Lower leg skin (tissue), 3 donors: ENCODE data around the gene DENND1A.

ENCODE experiments used
- POLR2A ChIP-seq, 2 donors: fragments of 450-650 bp; IDR thresholded peaks; one replicate each; pipeline ENCODE4 v1.6.1; 2016 to 2017; ENCODE audit warnings: antibody characterized with exemption in 2 of 2, mild to moderate bottlenecking in 1 of 2, moderate library complexity in 1 of 2
- TF ChIP-seq, protein P1 (sequence below), 3 donors: fragments of 450-650 bp; IDR thresholded peaks; one replicate each; pipeline ENCODE4 v1.5.1; 2016; ENCODE audit warnings: antibody characterized with exemption in 3 of 3, mild to moderate bottlenecking in 3 of 3, moderate library complexity in 2 of 3

DNA sequence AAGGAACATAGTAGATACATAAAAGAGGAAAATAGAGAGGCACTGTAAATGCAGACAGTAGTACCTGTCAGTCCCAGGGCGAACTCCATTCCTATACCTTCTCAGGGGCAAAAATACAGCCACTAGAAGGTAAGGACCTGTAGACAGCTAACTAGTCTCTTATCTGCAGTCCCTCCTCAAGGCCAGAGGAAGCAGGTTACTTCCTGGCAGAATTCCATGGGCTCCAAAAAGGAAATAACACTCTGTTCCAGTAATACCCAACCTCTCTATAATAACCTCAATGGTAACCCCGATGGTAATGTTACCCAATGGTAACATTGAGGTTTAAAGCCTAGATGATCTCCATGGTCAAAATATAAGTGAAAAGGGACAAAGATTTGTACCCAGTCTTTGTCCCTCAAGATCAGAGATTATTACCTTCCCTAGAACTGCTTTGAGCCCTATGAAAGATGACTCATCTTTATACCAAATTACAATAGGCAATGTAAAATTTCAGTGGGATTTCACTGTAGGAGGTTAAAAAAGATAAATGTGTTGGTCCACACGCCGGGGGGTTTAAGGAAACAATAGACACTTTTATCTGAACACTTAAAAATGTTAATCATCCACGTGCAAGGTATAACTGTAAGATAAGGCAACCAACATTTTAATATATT lies 113.0 kb downstream of the DENND1A start:
- TF ChIP-seq, protein P1, sequence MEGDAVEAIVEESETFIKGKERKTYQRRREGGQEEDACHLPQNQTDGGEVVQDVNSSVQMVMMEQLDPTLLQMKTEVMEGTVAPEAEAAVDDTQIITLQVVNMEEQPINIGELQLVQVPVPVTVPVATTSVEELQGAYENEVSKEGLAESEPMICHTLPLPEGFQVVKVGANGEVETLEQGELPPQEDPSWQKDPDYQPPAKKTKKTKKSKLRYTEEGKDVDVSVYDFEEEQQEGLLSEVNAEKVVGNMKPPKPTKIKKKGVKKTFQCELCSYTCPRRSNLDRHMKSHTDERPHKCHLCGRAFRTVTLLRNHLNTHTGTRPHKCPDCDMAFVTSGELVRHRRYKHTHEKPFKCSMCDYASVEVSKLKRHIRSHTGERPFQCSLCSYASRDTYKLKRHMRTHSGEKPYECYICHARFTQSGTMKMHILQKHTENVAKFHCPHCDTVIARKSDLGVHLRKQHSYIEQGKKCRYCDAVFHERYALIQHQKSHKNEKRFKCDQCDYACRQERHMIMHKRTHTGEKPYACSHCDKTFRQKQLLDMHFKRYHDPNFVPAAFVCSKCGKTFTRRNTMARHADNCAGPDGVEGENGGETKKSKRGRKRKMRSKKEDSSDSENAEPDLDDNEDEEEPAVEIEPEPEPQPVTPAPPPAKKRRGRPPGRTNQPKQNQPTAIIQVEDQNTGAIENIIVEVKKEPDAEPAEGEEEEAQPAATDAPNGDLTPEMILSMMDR (IDR thresholded peaks at IDR 0.05), result no peak
- no peak for TF ChIP-seq POLR2A (IDR thresholded peaks at IDR 0.05)
